ENCODE data around the gene HOXB2. TPM values are rescaled to one million over a fixed set of nuclear protein-coding genes. Genes with fewer than 3 reads are reported as not detected.

The HOXB2 gene
- total and polyA plus RNA-seq, 2 of the 8 experiments (the other 6 are each of a cell fraction or from before 2014, with no cell fraction given), result not detected

DNA sequence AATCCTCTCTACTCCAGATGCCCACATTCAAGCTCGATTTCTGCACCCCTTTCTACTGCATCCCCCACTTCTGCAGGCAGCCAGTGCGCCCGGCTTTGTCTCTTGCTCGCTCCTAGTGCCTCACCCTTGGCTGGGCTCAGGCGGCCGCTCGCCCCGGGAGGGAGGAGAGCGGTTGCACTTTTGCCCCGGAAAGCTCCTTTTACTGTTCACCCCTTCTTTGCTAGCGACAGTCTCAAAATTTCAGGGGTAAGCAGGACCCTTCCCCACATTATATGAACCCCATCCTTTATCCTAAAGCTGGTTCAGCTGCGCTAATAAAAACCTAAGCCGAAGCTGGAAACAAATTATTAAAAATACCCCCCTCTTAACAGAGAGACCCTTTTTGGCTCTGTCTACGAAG is 47.7 kb upstream of the HOXB2 start:
- no peak overlapping the region for H3K14ac ChIP-seq (ENCODE audit: insufficient read length)
- no peak overlapping the region for H2BK5ac ChIP-seq (ENCODE audit: low read depth, low read length)
- H2BK20ac ChIP-seq (ENCODE audit: low read length), result no peak overlapping the region
- H3K23ac ChIP-seq (ENCODE audit: insufficient read length), result no peak overlapping the region
- no peak overlapping the region for H3K4me3 ChIP-seq (ENCODE audit: extremely low read depth in 1 of 4, insufficient read depth in 2 of 4, low read depth in 3 of 4, low read length in 4 of 4)
- no peak overlapping the region for H2BK120ac ChIP-seq (replicated peaks; ENCODE audit: low read depth, low read length)
- WGBS, 2 experiments (ENCODE audit: extremely low coverage in 1 of 2, insufficient coverage in 1 of 2, insufficient read length in 1 of 2, insufficient replicate concordance in 2 of 2, low coverage in 1 of 2, low lambda C conversion rate in 2 of 2, missing lambda C conversion rate in 1 of 2), result 21% methylated on average over 12 of the region's 14 CpGs; no CpG with 5 or more reads in 1 of the 2 experiments
- H2AFZ ChIP-seq (ENCODE audit: low read length), result no peak overlapping the region
- H3K4ac ChIP-seq (replicated peaks; ENCODE audit: insufficient read length, low read depth, low read length), result no peak overlapping the region
- no peak overlapping the region for H3K27ac ChIP-seq (ENCODE audit: low read depth, low read length)
- H4K8ac ChIP-seq (ENCODE audit: extremely low read depth, insufficient read depth, low read length), result no peak overlapping the region
- H3K18ac ChIP-seq (ENCODE audit: extremely low read depth, low read length), result no peak overlapping the region
- FAIRE-seq (no peak), DNase-seq (ENCODE audit: low read depth in 1 of 2, low spot score in 2 of 2) (no peak)
- H3K9me3 ChIP-seq (ENCODE audit: insufficient read depth in 2 of 2, low read depth in 1 of 2, low read length in 1 of 2), result no peaks in the 10 kb centered on the region; a peak in 1 of 4 replicates
- no peaks in the 10 kb centered on the region; the same call in 1 of the 2 replicates for H3K23me2 ChIP-seq (ENCODE audit: low read depth, low read length)
- H3K4me1 ChIP-seq (replicated peaks in 1 of 4; ENCODE audit: control insufficient read depth in 3 of 4, insufficient read depth in 4 of 4, low read length in 3 of 4), result peaks cover 0 to 11% (median 3%) of the 10 kb centered on the region in 4 experiments; a peak in 5 of 7 replicates
- no peak overlapping the region for H2AK5ac ChIP-seq (ENCODE audit: low read depth, low read length)
- H3K9ac ChIP-seq (replicated peaks in 1 of 4; ENCODE audit: extremely low read depth in 1 of 4, low read depth in 3 of 4, low read length in 3 of 4), result no peak overlapping the region
- H3K56ac ChIP-seq (replicated peaks; ENCODE audit: insufficient read length, low read depth, low read length), result no peak overlapping the region
- no peak overlapping the region for H2BK15ac ChIP-seq (ENCODE audit: low read length)
- H3K79me1 ChIP-seq (ENCODE audit: low read depth, low read length), result no peaks in the 10 kb centered on the region
- no peak overlapping the region for H3K4me2 ChIP-seq (ENCODE audit: insufficient read depth in 1 of 2, low read depth in 2 of 2, low read length in 2 of 2)
- no peaks in the 10 kb centered on the region for H3K79me2 ChIP-seq (ENCODE audit: control insufficient read depth in 1 of 2, insufficient read depth in 2 of 2, low read length in 2 of 2)
- no peak overlapping the region for H4K5ac ChIP-seq (ENCODE audit: insufficient read length, low read depth, low read length)
- CTCF ChIA-PET (ENCODE audit: partially characterized antibody), result interaction anchor here (0.6 to 7.0 kb wide), 40 partner anchors 20 to 422 kb away, joined by 3 to 53 read pairs (median 5); partner anchors contain the start of genes HOXB1 and HOXB9
- peaks cover 0 to 3% (median 0%) of the 10 kb centered on the region in 4 experiments; a peak in 1 of 8 replicates for H3K36me3 ChIP-seq (ENCODE audit: control insufficient read depth in 2 of 4, insufficient read depth in 4 of 4, low read length in 3 of 4)
- POLR2A ChIA-PET (ENCODE audit: partially characterized antibody), result interaction anchor here (1.3 kb wide), 1 partner anchor 259 kb away, joined by 3 read pairs; no protein-coding TSS in a partner anchor
- no peak overlapping the region for H4K91ac ChIP-seq (replicated peaks; ENCODE audit: insufficient read length, low read length)
- no peak overlapping the region for H2BK12ac ChIP-seq (ENCODE audit: low read depth, low read length)
- peaks cover 95 to 100% (median 99%) of the 10 kb centered on the region in 4 experiments for H3K27me3 ChIP-seq (replicated peaks in 1 of 4; ENCODE audit: control insufficient read depth in 3 of 4, extremely low read depth in 1 of 4, insufficient read depth in 3 of 4, low read length in 3 of 4)
- no peak for TF ChIP-seq SIX5 (IDR thresholded peaks at IDR 0.05; ENCODE audit: low read depth, low read length)
- no peak for TF ChIP-seq SRF (IDR thresholded peaks at IDR 0.05; ENCODE audit: low read depth, low read length)
- no peak for TF ChIP-seq ASH2L (IDR thresholded peaks at IDR 0.05; ENCODE audit: low read length)
- peak; percentile 94 for TF ChIP-seq EZH2 (IDR thresholded peaks at IDR 0.05; ENCODE audit: low read depth, low read length, severe bottlenecking)
- no peak for TF ChIP-seq SP1 (IDR thresholded peaks at IDR 0.05; ENCODE audit: low read depth, low read length)
- no peak for TF ChIP-seq ZNF274 (IDR thresholded peaks at IDR 0.05; ENCODE audit: borderline replicate concordance, extremely low read depth, low read length)
- peak; percentile 53 for TF ChIP-seq RNF2 (IDR thresholded peaks at IDR 0.05; ENCODE audit: borderline replicate concordance, low read depth, low read length, missing control alignments, poor library complexity, severe bottlenecking)
- peak; percentile 91; the same call in 1 of the 2 replicates for TF ChIP-seq SUZ12 (IDR thresholded peaks at IDR 0.05; ENCODE audit: low read length)
- H4K20me1 ChIP-seq (replicated peaks in 1 of 2; ENCODE audit: control insufficient read depth in 1 of 2, insufficient read depth in 2 of 2, low read length in 2 of 2), result peaks cover 32 to 37% of the 10 kb centered on the region in 2 experiments
